Skeletal muscle satellite cell (primary cell): Measurements from ENCODE around the gene LUC7L.
"Not testable (repeated sequence)": the region's sequence is repeated elsewhere in the genome, so short reads cannot be mapped to it uniquely, and the experiment has no call there.

Experiments used
- H3K27me3 ChIP-seq: 2 replicates; pipeline ENCODE4 v1.7.0; 2013; ENCODE audit warnings: low read length; ENCODE audit not compliant: control insufficient read depth, insufficient read depth
- H3K36me3 ChIP-seq: 2 replicates; pipeline ENCODE4 v1.7.0; 2013; ENCODE audit warnings: mild to moderate bottlenecking, control low read depth, low read length; ENCODE audit not compliant: insufficient read depth
- H3K4me1 ChIP-seq: 2 replicates; pipeline ENCODE4 v1.7.0; 2013; ENCODE audit warnings: low read length; ENCODE audit not compliant: control insufficient read depth, insufficient read depth
- H3K4me2 ChIP-seq: 2 replicates; pipeline ENCODE4 v1.7.0; 2013; ENCODE audit warnings: mild to moderate bottlenecking, low read length
- H3K4me3 ChIP-seq: 2 replicates; pipeline ENCODE4 v1.7.0; 2013; ENCODE audit warnings: low read length
- H3K9ac ChIP-seq: 2 replicates; pipeline ENCODE4 v1.7.0; 2013; ENCODE audit warnings: mild to moderate bottlenecking, low read depth, low read length, moderate library complexity
- H3K9me3 ChIP-seq: replicated peaks from 2 replicates; pipeline ENCODE4 v1.7.0; 2013; ENCODE audit warnings: mild to moderate bottlenecking, control low read depth, low read length

Gene LUC7L

DNA sequence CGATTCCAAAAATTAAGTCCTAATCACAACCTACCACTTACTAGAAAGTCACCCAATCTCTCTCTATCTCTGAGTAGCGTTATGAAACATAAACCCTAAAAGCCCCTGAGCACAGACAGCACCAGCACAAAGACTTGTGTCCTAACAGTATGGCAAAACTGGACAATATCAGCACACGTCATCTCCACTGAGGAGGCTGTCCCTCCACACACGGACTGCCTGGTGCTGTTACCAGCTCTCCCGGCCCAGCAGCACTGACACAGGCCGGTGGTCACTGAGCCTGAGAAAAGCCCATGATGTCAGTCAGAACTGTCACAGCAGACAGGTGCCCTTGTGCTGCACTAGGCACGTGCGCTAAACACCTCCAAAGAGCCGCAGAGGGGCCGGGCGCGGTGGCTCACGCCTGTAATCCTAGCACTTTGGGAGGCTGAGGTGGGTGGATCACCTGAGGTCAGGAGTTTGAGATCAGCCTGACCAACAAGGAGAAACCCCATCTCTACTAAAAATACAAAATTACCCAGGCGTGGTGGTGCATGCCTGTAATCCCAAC, 17.5 kb downstream of the LUC7L start:
- H3K36me3 ChIP-seq = peaks cover 61% of the 10 kb centered on the region
- H3K4me1 ChIP-seq, H3K9me3 ChIP-seq, H3K27me3 ChIP-seq, H3K4me3 ChIP-seq, H3K9ac ChIP-seq, H3K4me2 ChIP-seq: not testable (repeated sequence)

GRCh38 chr16:209359-209758, 19.9 kb downstream of the LUC7L start:
- H3K9ac ChIP-seq, H3K4me2 ChIP-seq, H3K9me3 ChIP-seq, H3K27me3 ChIP-seq, H3K4me1 ChIP-seq, H3K4me3 ChIP-seq: not testable (repeated sequence)
- H3K36me3 ChIP-seq = peaks cover 76% of the 10 kb centered on the region

DNA sequence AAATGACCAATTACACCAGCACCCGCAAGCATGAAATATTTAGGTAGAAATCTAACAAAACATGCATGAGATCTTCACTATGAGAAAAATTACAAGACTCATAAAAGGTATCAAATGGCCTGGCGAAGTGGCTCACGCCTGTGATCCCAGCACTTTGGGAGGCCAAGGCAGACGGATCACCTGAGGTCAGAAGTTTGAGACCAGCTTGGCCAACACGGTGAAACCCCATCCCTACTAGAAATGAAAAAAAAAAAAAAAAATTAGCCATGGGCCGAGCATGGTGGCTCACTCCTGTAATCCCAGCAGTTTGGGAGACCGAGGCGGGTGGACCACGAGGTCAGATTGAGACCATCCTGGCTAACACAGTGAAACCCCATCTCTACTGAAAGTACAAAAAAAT, 25.2 kb downstream of the LUC7L start:
- H3K4me1 ChIP-seq, H3K9ac ChIP-seq, H3K4me2 ChIP-seq, H3K4me3 ChIP-seq, H3K27me3 ChIP-seq, H3K9me3 ChIP-seq: not testable (repeated sequence)
- peaks cover 63% of the 10 kb centered on the region for H3K36me3 ChIP-seq

GRCh38 chr16:203246-203645, 26.0 kb downstream of the LUC7L start:
- Histone ChIP-seq H3K9ac (no peak overlapping the region), H3K36me3 (peaks cover 62% of the 10 kb centered on the region), H3K4me2 (no peak overlapping the region), H3K27me3 (no peaks in the 10 kb centered on the region), H3K4me3 (no peak overlapping the region), H3K9me3 (no peaks in the 10 kb centered on the region), H3K4me1 (no peaks in the 10 kb centered on the region)

GRCh38 chr16:200388-200787, 28.9 kb downstream of the LUC7L start:
- no peaks in the 10 kb centered on the region for H3K27me3 ChIP-seq
- H3K4me1 ChIP-seq = no peaks in the 10 kb centered on the region
- H3K4me3 ChIP-seq = no peak overlapping the region
- peaks cover 54% of the 10 kb centered on the region for H3K36me3 ChIP-seq
- no peaks in the 10 kb centered on the region for H3K9me3 ChIP-seq
- H3K9ac ChIP-seq = no peak overlapping the region
- no peak overlapping the region for H3K4me2 ChIP-seq

DNA sequence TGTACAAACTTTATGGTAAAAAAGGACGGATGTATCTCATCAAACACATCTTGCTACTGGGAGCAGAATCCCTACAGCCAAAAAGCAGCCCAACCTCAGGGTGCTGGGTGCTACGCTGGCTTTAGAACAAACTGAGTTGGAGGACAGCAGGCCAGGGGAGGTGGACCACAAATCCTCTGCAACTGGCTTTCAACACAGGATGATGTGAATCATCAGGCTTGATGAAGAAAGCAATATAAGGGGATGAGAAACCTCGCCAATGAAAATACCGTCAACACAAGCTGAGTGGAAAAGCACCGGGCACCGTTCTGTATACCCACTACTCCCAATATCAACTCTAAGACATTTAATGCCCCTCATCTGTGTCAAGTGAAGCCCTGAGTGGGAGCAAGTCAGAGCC, 34.7 kb downstream of the LUC7L start:
- Histone ChIP-seq H3K4me3 (no peak overlapping the region), H3K9me3 (no peaks in the 10 kb centered on the region), H3K27me3 (no peaks in the 10 kb centered on the region), H3K4me2 (no peak overlapping the region), H3K4me1 (peaks cover 9% of the 10 kb centered on the region), H3K9ac (no peak overlapping the region), H3K36me3 (peaks cover 71% of the 10 kb centered on the region)

- Histone ChIP-seq H3K4me3 (no peak overlapping the region), H3K4me1 (peaks cover 9% of the 10 kb centered on the region), H3K36me3 (peaks cover 74% of the 10 kb centered on the region), H3K9me3 (no peaks in the 10 kb centered on the region), H3K4me2 (no peak overlapping the region), H3K9ac (no peak overlapping the region), H3K27me3 (no peaks in the 10 kb centered on the region)
Measured at GRCh38 chr16:193441-193840, 35.8 kb downstream of the LUC7L start.

DNA sequence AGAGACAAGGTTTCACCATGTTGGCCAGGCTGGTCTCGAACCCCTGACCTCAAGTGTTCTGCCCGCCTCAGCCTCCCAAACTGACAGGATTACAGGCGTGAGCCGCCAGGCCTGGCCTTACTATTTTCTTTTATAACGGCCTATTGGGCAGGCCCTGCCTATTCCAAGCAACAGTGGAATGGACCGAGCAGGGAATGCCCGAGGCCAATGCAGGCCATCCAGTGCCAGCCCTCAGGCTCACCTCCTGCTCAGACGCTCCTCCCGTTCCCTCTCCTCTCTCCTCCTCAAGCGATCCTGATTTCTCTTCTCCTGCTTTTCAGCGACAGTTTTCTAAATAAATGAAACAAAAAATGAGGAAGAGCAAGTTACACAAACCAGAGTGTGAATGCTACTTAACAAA, 36.6 kb downstream of the LUC7L start:
- Histone ChIP-seq H3K4me1 (peaks cover 9% of the 10 kb centered on the region), H3K4me3 (no peak overlapping the region)

DNA sequence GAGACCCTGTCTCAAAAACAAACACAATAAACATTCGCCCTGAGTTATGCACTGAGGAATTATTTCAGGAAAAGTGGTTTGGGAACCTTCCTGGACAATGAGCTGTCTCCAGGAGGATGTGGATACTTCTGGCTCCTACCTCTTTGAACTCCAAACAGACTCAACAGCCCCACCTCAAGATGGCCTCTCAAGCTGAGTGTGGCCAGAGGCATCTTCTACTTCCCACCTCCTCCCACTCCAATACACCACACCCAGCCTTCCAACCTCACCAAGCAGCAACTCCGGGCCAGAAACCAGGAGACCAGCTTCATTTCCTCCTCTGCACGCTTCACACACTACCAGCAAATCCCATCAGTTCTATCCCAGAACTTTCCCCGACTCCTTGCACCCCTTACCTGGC, 37.4 kb downstream of the LUC7L start:
- H3K27me3 ChIP-seq = no peaks in the 10 kb centered on the region
- H3K4me3 ChIP-seq = no peak overlapping the region
- no peak overlapping the region for H3K9ac ChIP-seq
- peaks cover 72% of the 10 kb centered on the region for H3K36me3 ChIP-seq
- H3K4me1 ChIP-seq = peaks cover 9% of the 10 kb centered on the region
- no peaks in the 10 kb centered on the region for H3K9me3 ChIP-seq
- H3K4me2 ChIP-seq = no peak overlapping the region

More for the DNA sequence above, 36.6 kb downstream of the LUC7L start:
- no peak overlapping the region for H3K4me2 ChIP-seq
- peaks cover 71% of the 10 kb centered on the region for H3K36me3 ChIP-seq
- no peaks in the 10 kb centered on the region for H3K9me3 ChIP-seq
- H3K9ac ChIP-seq = no peak overlapping the region
- H3K27me3 ChIP-seq = no peaks in the 10 kb centered on the region

DNA sequence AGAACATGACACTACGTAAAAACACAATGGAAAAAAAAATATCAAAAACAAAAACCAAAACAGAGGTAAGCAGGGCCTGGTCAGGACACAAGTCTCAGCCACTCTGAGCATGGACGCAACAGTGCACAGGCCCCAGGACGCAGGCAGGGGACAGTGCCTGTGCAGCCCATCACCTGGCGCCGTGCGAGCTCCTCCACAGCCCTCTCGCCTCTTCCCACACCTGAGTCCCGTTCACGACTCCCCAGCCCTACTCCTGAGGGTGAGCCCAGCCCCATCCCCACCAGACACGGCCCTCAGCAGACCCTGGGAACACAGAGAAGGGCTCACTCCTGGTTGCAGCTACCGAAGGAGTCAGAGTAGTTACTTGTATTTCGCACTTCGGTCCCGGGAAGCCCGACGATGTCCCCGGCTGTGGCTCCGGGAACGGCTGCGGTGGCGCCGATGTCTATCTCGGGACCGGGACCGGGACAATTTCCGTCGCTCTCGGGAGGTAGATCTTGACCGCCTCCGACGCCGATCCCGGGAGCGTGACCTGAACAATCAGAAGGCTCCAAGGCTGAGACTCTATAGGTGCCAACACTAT, 39.6 kb downstream of the LUC7L start:
- Histone ChIP-seq H3K4me3 (no peak overlapping the region), H3K4me1 (peaks cover 5% of the 10 kb centered on the region), H3K9me3 (no peaks in the 10 kb centered on the region), H3K27me3 (no peaks in the 10 kb centered on the region), H3K4me2 (no peak overlapping the region), H3K9ac (no peak overlapping the region), H3K36me3 (peaks cover 66% of the 10 kb centered on the region)

- no peak overlapping the region for H3K9ac ChIP-seq
- no peaks in the 10 kb centered on the region for H3K9me3 ChIP-seq
- H3K4me2 ChIP-seq = no peak overlapping the region
- no peaks in the 10 kb centered on the region for H3K4me1 ChIP-seq
- H3K27me3 ChIP-seq = no peaks in the 10 kb centered on the region
- no peak overlapping the region for H3K4me3 ChIP-seq
- H3K36me3 ChIP-seq = peaks cover 57% of the 10 kb centered on the region
Measured at GRCh38 chr16:188674-189073, 40.6 kb downstream of the LUC7L start.

- Histone ChIP-seq H3K9ac (no peak overlapping the region), H3K27me3 (no peaks in the 10 kb centered on the region), H3K4me1 (no peaks in the 10 kb centered on the region), H3K36me3 (peaks cover 50% of the 10 kb centered on the region), H3K4me3 (no peak overlapping the region), H3K4me2 (no peak overlapping the region), H3K9me3 (no peaks in the 10 kb centered on the region)
Measured at GRCh38 chr16:187330-187729, 41.9 kb downstream of the LUC7L start.
